HG02798 (cell line): ENCODE data around the gene QRFP.
"Not testable (repeated sequence)": the region's sequence is repeated elsewhere in the genome, so short reads cannot be mapped to it uniquely, and the experiment has no call there.

Experiments
- ATAC-seq: cut with Tn5 transposase; IDR thresholded peaks from one replicate; pipeline ENCODE4 v1.9.1; 2021; ENCODE audit warnings: mild to moderate bottlenecking; ENCODE audit not compliant: unreplicated experiment, poor library complexity

QRFP gene

GRCh38 chr9:130858739-130859705 is 37.6 kb downstream of the QRFP start:
- no peak for ATAC-seq

- no peak for ATAC-seq
Measured at GRCh38 chr9:130857864-130858738, 38.5 kb downstream of the QRFP start.

DNA sequence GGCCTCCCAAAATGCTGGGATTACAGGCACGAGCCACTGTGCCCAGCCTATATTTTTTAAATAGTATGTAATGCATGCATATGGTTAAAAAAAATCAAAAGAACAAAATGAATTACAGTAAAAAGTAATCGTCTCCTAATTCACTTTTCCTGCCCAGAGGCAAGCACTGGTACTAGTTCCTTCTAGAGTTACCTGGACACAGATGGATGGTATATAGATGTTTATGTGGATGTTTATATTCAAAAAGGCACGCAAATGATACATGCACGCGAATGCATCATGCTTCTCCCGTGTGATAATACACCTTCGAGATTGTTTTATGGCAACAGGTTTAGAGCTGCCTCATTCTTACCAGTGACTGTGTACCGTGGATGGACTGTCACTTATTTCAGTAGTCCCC is 40.1 kb downstream of the QRFP start:
- no peak for ATAC-seq

DNA sequence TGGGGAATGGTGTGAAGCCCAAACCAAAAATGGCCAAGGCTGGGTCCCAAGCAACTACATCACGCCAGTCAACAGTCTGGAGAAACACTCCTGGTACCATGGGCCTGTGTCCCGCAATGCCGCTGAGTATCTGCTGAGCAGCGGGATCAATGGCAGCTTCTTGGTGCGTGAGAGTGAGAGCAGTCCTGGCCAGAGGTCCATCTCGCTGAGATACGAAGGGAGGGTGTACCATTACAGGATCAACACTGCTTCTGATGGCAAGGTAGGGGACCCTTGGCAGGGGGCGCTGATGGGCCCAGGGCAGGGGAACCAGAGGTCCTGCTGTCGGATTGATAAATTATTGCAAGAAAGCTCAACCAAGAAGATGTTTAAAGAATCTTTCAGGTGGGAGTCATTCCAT is 41.8 kb downstream of the QRFP start:
- ATAC-seq = no peak

DNA sequence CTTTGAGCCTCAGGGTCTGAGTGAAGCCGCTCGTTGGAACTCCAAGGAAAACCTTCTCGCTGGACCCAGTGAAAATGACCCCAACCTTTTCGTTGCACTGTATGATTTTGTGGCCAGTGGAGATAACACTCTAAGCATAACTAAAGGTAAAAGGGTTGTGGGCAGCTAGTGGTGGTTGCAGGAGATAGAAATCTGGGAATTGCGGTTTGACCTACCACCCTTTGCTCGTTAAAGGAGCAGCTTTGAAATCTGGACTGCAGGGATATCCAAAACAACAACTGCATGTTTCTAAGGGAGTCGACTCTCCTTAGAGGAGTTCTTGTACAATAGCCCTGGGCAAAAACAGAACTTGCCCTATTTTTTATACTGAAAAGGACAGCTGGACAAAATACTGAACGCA is 42.5 kb downstream of the QRFP start:
- ATAC-seq = no peak

- ATAC-seq = no peak
Measured at GRCh38 chr9:130852801-130853200, 43.8 kb downstream of the QRFP start.

DNA sequence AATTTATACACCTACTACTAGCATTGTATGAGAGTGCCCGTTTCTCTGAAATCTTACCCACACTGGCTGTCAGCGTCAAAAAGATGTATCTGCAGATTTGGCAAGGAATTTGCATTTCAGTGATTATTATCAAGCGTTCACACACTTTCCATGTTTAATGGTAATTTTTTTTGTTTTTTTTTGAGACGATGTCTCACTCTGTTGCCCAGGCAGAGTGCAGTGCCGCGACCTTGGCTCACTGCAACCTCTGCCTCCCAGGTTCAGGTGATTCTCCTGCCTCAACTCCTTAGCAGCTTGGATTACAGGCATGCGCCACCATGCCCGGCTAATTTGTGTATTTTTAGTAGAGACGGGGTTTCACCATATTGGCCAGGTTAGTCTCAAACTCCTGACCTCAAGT is 47.3 kb downstream of the QRFP start:
- no peak for ATAC-seq

- ATAC-seq = not testable (repeated sequence)
Measured at GRCh38 chr9:130848514-130848913, 48.1 kb downstream of the QRFP start.

DNA sequence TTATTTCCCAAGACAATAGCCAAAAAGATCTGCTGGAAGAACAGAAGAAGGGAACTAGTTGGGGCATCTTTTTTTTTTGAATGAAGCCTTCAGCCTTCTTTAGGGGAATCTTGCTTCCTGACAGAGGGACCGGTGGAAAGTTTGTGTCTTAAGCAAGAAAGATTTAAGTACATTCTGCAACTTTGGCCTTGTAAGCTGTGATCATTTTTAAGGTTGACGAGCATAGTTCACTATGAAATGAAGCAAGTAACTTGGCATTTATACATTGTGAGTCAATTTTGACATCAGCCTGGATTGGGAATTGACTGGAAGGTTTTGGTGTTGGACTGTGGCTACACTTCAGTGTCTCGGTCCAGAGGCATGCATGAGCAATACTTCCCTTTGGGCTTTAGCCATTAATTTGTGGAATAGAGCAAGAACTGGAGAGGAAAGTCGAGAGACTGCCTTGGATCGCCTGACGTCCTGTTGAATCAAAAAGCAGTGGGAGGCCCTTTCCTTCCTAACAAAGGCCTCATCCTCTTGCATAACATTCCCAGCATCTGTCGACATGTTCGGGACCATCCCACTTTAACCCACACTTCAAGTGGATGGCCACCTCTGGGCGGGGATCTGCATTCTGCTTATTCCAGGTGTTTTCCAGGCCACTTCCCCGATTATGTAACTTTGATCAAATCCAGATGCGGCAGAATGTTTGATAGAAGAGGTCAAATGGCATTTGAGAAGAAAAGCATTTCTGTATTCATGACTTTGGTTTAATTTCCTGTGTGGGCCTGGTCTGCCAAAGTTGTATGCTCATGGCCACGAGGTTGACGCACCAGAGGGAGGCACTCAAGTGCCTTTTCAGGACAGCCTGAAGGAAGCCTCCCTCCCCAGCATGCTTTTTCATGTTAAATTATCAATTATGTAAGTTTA is 49.0 kb downstream of the QRFP start:
- ATAC-seq = no peak

DNA sequence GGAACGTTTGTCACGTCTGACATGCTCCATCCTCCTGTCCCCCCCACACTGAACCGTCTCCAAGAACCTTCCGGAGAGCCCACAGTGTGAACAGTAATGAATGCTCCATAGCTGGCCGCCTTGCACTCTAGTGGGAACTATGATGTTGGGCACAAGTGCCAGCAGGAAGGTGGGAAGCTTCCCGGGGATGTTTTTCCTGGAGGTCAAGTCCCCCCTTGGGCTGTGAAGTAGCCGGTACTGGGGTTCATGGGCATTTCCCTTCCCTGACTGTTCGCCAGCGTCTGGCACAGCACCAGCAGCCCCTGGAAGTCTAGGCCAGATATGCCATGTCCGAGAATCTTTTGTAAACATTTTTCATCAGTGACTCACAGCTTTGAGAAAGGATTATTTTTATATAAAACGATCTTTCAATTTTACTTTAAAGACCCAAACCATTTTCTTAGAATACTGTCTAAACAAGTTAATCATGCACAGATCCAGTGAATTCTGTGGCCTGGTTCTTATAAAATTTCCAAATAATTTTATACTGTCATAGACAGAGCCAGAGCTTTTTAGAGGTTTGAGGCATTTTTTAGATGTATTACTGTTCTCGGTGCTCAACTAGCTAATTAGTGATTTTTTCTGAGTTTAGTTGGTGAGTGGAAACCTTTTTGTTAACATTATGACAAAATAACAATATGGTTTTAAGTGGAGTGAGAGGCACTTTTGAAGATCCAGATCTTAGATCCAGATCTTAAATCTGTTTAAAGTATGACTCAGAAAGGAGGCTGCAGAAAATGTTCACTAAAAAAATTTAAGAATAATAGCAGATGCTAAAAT is 49.9 kb downstream of the QRFP start:
- no peak for ATAC-seq

- ATAC-seq = no peak
Measured at GRCh38 chr9:130845901-130846481, 50.6 kb downstream of the QRFP start.

GRCh38 chr9:130845254-130845653 is 51.4 kb downstream of the QRFP start:
- no peak for ATAC-seq

DNA sequence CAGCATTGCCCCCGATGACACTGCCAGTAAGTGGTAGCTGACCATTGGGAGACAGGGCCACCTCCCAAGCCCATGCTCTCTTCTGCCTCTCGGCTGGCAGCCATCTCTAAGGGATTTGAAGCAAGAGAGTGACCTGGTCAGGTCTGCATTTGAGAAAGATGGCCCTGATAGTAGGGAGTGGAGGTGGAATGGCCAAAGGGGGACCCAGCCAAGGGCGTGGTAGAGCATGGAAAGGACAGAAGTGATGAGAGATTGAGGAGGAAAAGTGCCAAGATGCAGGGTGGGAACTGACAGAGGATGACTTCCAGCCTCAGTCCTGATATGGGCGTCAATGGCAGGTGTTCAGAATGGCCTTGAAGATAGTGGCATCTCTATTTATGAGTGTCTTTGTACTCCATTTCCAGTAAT is 52.6 kb downstream of the QRFP start:
- no peak for ATAC-seq

- ATAC-seq = no peak
Measured at GRCh38 chr9:130843049-130843908, 53.3 kb downstream of the QRFP start.
